ENCODE data around the gene SFTA2.

GRCh38 chr6:30893666-30894065, 38.3 kb downstream of the SFTA2 start:
- TF ChIP-seq CTCF (IDR thresholded peaks at IDR 0.05) (no peak), POLR2A (IDR thresholded peaks at IDR 0.05) (no peak)
